GM12873 (cell line): ENCODE results near the gene FLNA.

Experiments
- TF ChIP-seq, protein P1 (sequence below): IDR thresholded peaks from 2 replicates; pipeline ENCODE4 v1.5.1; 2012; ENCODE audit warnings: low read depth, mild to moderate bottlenecking, moderate library complexity, low read length, control low read depth; ENCODE audit not compliant: insufficient read depth; ENCODE audit errors: missing control alignments

The FLNA gene

DNA sequence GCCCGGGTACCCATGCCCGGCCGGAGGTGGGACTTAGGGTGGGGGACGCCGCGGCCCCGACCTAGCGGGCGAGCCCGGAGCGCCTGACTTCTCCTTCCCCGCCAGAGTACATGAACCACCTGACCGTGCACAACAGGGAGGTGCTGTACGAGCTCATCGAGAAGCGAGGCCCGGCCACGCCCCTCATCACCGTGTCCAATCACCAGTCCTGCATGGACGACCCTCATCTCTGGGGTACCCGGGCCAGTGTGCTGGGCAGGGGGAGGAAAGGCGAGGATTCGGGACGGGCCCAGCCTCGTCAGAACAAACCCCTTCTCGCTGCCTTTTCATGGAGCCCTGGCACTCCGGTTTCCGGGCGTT, 37.5 kb upstream of the FLNA start:
- TF ChIP-seq, protein P1, sequence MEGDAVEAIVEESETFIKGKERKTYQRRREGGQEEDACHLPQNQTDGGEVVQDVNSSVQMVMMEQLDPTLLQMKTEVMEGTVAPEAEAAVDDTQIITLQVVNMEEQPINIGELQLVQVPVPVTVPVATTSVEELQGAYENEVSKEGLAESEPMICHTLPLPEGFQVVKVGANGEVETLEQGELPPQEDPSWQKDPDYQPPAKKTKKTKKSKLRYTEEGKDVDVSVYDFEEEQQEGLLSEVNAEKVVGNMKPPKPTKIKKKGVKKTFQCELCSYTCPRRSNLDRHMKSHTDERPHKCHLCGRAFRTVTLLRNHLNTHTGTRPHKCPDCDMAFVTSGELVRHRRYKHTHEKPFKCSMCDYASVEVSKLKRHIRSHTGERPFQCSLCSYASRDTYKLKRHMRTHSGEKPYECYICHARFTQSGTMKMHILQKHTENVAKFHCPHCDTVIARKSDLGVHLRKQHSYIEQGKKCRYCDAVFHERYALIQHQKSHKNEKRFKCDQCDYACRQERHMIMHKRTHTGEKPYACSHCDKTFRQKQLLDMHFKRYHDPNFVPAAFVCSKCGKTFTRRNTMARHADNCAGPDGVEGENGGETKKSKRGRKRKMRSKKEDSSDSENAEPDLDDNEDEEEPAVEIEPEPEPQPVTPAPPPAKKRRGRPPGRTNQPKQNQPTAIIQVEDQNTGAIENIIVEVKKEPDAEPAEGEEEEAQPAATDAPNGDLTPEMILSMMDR, result no peak

DNA sequence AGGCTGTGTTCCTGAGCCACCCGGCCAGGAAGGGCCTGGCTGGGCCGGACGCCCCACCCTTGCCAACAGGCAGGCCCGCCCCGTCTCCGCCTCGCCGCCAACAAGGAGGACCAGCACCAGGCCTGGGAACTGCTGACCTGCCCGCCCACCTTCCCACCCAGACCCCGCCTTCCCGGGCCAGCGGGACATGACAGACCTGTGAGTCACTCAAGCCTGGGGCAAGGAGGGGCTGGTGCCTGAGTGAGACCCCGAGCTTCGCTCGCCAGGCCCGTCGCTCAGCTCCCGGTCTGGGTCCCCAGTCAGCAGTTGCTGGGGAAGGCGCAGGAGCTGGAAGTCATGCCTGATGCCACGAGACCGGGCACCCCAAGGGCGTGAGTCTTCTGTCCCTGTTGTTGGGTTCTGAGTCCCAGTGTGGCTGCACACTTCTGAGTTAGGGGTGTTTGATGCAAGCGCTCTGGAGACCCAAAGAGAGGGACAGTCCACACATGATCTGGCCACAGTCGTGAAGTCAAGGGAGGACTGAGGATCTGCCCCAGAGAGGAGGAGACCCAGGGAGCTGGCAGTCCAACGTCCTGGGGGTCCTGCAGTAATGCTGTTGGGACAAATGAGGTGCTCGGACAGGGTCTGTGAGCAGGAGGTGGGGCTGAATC, 34.9 kb upstream of the FLNA start, which contains the start of gene DNASE1L1:
TSS of gene DNASE1L1 (minus strand) at position 33 of the 650 bp plus-strand sequence. CDS start 3,686 bp downstream, outside the sequence.
- TF ChIP-seq, protein P1, result no peak

DNA sequence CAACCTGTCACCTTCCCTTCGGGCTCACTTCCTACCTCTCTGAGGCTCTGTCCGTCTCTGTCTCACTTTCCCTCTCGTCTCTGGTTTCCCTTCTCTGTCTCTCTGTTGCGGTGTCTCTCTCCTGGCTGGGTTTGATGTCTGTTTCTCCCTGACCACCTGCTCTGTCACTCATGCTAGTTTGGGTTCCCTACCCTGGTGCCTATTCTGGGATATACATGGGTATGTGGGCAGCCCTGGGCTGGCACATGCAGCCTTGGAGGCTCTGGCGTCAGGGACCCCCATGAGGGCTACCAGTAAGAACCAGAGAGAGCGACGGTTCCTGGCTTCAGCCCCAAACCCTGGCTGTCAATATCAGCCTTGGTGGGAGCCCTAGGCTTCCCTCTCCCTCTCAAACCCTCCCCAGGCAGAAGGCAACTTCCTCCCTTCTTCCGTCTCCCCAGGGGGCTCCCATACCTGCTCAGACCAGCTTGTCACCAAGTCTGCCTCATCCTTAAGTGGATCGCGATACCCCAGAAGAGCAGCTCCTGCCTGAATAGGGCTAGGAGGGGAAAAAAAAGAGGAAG, 34.3 kb upstream of the FLNA start:
- TF ChIP-seq, protein P1, result no peak

DNA sequence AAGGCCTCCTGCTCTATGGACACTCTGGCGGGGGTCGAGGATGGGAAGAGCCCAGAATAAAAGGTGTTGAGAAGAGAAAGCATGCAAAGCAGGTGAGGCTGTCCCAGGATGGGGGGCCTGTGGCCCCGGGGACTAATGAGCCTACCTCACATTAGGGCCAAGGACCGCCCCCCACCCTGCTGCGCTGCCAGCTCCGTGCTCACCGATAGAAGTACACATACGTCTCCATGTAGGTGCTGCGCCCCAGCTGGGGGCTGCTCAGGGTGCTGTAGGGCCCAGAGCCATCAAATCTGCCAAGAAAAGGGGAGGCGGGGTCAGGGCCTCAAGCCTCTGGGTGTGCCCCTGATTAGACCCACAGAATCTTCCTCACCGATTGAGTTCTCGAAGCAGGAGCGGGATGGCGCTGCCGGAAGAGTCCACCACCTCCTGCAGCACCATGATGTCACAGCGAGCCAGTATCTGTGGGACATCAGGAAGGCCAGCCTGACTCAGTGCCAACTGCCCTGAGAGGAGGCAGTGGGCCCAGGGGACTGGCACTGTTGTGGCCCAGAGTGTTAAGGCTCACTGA, 30.3 kb upstream of the FLNA start:
- TF ChIP-seq, protein P1, result no peak

DNA sequence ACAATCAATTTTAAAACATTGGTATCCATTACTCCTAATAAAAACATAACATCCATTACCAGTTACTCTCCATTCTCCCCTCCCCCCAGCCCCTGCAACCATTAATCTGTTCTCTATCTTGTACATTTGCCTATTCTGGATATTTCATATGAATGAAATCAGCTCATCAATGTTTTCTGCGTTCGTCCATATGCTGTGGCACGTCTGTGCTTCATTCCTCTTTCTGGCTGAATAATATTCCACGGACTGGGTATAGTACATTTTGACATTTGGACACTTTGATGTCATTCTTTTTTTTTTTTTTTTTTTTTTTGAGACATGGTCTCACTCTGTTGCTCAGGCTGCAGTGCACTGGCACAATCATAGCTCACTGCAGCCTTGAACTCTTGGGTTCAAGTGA, 29.4 kb upstream of the FLNA start:
- TF ChIP-seq, protein P1, result no peak

DNA sequence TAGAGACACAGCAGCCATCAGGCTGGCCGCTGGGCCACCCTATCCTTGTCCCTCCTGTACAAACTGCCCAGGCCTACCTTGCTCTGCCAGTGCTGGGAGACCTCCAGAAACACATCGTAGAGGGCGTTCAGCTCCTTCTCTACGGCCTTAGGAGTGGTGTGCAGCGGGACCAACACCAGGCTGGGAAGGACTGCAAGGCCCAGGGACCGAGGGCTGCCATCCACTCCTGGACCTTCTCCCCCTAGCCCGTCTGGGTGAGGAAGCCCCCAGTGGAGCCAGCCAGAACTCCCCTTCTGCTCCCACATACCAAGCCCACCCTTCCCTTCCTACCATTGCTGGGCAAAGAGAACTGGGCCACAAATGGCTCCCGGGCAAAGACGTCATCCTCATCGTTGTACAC, 28.8 kb upstream of the FLNA start:
- TF ChIP-seq, protein P1, result no peak

DNA sequence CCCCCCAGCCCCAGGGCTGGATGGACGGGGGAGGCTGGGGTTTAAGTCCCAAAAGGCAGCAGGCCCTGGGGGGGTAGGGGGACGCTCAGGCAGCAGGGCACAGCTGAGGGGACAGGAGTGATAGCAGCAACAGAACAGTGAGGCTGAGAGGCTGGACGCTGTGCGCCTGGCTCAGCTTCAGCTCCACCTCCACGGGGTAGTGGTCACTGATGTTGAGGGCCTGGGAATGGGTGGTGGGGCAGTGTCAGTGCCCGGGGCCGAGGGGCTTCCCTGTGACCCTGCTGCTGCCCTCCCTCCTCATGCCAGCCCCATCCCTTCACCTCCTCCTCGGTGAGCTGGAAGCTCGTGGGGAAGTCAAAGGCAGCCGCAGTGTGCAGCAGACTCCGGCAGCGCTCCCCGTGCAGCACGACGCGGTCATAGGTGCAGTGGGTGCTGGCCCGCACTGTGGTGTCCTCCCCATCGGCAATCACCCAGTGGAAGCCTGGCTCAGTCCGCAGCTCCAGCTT, 28.2 kb upstream of the FLNA start:
- TF ChIP-seq, protein P1, result no peak
